HG03159 (cell line): ENCODE results near the gene TMEM190.
"Not testable (repeated sequence)": the region's sequence is repeated elsewhere in the genome, so short reads cannot be mapped to it uniquely, and the experiment has no call there.

Experiments used
- ATAC-seq: cut with Tn5 transposase; IDR thresholded peaks from one replicate; pipeline ENCODE4 v1.9.1; 2021; ENCODE audit warnings: mild to moderate bottlenecking, moderate library complexity; ENCODE audit not compliant: unreplicated experiment

Gene TMEM190

DNA sequence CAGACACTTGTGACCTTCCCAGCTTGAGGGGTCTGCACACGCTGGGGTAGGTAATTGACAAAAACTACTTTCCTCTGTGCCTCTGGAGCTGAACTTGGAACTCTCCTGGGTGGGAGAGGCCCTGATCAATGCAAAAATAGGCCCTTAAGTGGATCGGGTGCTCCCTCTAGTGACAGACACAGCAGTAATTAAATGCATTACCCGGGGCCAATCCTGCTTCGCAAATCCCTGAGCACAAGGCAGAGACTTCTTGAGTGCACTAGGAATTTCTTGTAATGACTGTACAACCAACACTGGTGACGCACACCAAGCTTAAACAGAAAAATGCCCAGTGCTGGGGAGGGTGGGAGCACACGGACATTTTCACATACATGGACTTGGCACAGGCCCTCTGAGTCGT is 41.6 kb downstream of the TMEM190 start:
- ATAC-seq, result no peak

DNA sequence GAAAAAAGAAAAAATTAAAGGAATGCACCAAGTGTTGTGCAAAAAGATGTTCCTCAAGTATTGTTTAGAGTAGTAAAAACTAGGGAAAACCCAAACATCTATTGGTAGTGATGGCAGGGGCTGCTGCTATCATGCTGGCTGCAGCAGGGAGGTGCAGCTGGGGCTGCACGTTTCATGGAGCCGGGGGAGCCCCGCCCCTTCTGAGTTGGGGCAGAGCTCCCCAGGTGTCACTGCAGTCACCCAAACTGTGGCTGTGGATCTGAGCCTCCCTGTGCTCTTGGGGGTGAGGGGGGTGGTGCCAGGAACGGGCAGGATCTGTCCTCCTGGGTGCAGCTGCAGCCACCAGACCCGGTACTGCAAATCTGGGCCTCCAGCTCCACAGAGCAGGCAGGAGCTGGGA is 42.5 kb downstream of the TMEM190 start:
- no peak for ATAC-seq

DNA sequence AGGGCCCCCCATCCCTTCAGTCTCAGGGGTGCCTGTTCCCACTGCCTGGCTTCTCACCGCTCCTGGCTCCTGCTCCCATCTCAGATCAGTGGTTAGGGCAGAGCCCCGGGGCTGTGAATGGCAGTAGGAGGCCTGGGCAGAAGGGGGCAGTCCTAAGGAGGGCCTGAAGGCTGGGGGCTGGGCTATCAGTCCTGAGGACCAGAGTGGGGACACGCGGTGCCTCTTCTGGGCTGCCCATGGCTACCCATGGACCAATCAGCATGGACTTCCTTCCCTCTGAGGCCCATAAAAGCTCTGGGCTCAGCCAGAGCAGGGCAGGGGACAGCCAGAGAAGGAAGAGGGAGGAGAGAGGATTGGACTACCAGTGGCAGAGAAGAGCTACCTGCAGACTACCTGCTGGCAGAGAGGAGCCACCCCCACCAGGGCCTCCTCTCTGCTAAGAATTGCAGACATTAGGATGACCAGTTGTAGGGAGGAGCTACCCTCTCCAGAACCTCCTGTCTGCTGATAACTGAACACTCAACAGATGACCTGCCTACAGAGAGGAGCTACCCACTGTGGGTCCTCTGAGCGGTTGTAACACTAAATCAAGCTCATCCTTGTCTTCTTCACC is 43.1 kb downstream of the TMEM190 start:
- ATAC-seq, result no peak

DNA sequence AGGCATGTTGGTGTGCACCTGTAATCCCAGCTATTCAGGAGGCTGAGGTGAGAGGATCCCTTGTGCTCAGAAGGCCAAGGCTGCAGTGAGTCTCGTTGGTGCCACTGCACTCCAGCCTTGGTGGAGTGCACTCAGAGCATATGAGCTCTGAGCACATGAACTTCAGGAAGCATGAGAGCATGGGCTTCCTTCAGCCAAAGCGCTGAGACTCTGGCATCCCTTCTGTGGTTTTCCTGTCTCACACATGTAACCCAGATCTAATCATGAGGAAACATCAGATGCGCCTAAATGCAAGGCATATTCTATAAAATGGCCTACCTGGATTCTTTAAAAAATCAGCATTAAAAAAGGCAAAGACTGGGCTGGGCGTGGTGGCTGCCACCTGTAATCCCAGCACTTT is 44.7 kb downstream of the TMEM190 start:
- not testable (repeated sequence) for ATAC-seq

DNA sequence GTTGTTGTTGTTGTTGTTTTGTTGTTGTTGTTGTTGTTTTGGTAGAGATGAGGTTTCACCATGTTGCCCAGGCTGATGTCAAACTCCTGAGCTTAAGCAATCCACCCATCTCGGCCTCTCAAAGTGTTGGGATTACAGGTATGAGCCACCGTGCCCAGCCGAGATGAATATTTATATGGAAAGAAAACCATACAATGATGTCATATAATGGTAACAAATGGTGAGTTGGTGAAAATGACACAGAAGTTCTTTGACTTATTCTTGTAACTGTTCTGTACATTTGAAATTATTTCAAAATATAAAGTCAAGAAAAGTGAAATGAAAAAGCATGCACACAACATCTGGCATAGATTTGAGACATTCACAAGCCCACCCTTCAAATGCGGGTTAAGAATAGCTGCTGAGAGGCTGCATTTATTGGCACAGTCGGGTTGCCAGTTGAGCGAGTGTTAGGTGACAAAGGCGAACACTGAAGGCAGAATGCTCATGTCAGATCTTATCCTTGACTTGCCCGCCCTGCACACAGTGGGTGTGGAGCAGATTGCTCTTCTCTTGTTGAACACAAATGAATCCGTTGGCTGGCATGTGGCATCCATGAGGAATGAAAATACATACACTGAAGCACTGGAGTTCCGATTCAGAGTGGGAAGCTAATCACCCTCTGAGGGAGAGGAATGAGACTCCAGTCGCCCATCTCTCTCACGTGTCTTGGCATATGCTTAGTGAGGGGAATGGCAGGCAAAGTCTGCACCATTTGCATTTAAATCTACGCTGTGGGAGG is 46.8 kb downstream of the TMEM190 start:
- no peak for ATAC-seq

DNA sequence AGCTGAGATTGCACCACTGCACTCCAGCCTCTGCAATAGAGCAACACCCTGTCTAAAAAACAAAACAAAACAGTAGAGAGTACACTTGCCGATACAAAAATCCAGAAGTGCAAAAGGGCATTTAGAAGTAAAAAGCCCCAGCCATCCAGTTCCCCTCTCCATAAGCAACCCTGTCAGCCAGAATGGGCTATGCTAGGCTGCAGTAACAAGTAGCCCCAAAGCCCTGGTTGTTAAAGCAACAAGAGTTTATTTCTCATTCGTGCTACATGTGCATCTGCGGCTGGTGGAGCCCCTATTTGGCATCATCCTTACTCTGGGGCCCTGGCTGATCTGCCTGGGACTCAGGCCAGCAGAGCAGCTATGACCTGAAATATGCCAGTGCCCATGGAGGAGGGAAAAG is 47.9 kb downstream of the TMEM190 start:
- no peak for ATAC-seq

DNA sequence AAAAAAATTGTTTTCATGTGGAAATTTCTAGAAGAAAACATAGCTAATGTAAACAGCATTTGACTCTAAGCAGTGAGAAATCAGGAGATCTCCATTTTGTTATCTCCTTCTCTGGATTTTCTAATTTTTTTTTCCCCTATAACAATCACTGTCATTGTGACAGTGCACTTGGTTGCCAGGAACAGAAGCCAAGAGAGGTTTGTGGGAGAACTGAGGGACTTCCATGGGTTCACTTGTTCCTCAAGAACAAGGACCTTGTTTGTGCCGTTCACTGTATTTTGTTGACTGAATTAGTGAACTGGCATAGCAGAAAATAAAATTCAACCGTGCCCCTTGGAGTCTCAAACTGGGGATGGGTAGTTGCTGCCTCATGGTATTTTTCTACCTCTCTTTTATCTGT is 49.4 kb downstream of the TMEM190 start:
- no peak for ATAC-seq
